Stomach (tissue), 4 donors: ENCODE measurements around the gene TPSB2.

Experiments used
- CTCF ChIP-seq, 7 experiments: fragments of 450-650 bp in 4 of 7; fragments of 200-600 bp in 3 of 7; sonication (generic) in 3 of 7; IDR thresholded peaks; one replicate each; pipeline ENCODE4 v1.5.1; 2016 to 2019; ENCODE audit warnings: antibody characterized with exemption in 7 of 7, control low read depth in 2 of 7, mild to moderate bottlenecking in 1 of 7
- EP300 ChIP-seq: sonication (generic); formaldehyde crosslinking; IDR thresholded peaks from one replicate; pipeline ENCODE4 v1.6.1; 2017; ENCODE audit warnings: antibody characterized with exemption
- POLR2A ChIP-seq, 4 donors: fragments of 450-650 bp; IDR thresholded peaks; one replicate each; pipeline ENCODE4 v1.6.1; 2016; ENCODE audit warnings: antibody characterized with exemption in 4 of 4, control low read depth in 2 of 4, mild to moderate bottlenecking in 1 of 4, moderate library complexity in 1 of 4
- POLR2AphosphoS5 ChIP-seq, 3 donors: sonication (generic); formaldehyde crosslinking; IDR thresholded peaks; one replicate each; pipeline ENCODE4 v1.6.1; 2016; ENCODE audit warnings: antibody characterized with exemption in 3 of 3

- TF ChIP-seq CTCF (IDR thresholded peaks at IDR 0.05), result no peak
- no peak for TF ChIP-seq POLR2AphosphoS5 (IDR thresholded peaks at IDR 0.05)
- TF ChIP-seq POLR2A (IDR thresholded peaks at IDR 0.05), result no peak
- TF ChIP-seq EP300, result no peak
These were observed 32.6 kb downstream of the TPSB2 start for GRCh38 chr16:1197237-1197866.
